GM19240 (cell line): Measurements from ENCODE around the gene PAGR1.
"Not testable (repeated sequence)": the region's sequence is repeated elsewhere in the genome, so short reads cannot be mapped to it uniquely, and the experiment has no call there.

Experiments used
- DNase-seq: peaks from one replicate; pipeline ENCODE4 v3.0.0; 2011; ENCODE audit warnings: low spot score; ENCODE audit not compliant: insufficient read length

The PAGR1 gene

GRCh38 chr16:29791845-29792807, 23.8 kb upstream of the PAGR1 start:
- DNase-seq, result no peak

- DNase-seq, result not testable (repeated sequence)
Observed at GRCh38 chr16:29793153-29793552, 22.8 kb upstream of the PAGR1 start.

DNA sequence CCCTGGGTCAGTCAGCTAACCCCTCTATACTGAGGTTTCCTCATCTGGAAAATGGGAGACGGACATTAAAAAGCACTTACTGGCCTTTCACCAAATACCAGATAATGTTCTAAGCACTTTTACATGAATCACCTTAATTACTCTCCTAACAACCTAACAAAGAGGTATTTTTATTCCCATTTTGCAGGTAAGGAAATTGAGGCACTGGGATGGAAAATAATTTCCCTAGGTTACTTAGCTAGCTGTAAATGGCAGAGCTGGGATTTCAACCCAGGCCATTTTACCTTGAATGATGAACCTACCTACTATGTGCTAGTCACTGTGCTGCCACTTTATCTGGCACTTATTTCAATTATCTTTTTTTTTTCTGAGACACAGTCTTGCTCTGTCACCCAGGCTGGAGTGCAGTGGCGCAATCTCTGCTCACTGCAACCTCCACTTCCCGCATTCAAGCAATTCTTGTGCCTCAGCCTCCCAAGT, 21.7 kb upstream of the PAGR1 start:
- DNase-seq, result no peak

- DNase-seq, result no peak
Observed at GRCh38 chr16:29802416-29802935, 13.5 kb upstream of the PAGR1 start.

DNA sequence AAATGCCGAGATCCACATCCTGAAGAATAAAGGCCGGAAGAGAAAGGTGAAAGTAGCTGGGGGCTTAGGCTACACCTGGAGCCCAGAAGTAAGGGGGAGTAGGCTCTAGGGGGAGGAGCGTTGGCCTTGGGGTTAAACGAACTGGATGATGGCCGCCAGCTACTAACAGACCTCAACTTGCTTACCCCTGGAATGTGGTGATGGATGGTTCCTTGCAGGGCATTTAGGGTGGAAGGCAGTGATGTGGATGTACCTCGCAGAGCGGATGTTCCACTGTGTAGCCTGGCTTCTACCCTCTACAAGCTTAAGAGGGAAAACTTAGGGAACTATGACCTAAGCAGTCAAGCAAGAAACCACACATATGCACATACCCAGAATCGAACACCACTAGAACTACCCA, 11.9 kb upstream of the PAGR1 start:
- DNase-seq, result no peak

DNA sequence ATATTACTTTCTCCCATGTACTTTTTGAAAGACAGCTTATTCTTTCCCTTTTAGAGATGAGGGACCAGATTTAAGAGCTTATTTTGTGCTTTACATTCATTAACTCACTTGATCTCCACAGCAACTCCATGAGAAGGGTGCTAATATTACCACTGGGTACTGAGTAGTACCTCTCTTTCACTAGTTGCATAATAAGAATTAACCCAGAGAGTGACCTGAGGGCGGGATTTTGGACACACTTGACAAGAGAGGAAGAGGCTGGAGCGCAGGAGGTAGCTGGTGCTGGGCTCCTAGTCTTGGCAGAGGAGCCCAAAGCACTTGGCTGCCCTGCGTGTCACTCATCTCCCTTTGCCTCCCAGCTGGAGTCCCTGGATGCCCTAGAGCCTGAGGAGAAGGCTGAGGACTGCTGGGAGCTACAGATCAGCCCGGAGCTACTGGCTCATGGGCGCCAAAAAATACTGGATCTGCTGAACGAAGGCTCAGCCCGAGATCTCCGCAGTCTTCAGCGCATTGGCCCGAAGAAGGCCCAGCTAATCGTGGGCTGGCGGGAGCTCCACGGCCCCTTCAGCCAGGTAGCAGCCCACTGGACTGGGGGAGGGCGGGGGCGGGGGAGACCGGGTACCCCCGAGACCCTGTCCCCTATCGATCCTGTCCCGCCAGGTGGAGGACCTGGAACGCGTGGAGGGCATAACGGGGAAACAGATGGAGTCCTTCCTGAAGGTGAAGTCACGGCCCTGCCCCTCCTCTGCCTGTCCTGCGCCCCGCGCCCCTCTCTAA, 11.3 kb upstream of the PAGR1 start:
- DNase-seq, result no peak

GRCh38 chr16:29805232-29806098, 10.5 kb upstream of the PAGR1 start:
- DNase-seq, result peak; percentile 88

GRCh38 chr16:29806099-29806579, 9.8 kb upstream of the PAGR1 start, which contains the start of gene MAZ:
Gene MAZ, plus strand, starts transcription at chr16:29806529. Its CDS starts 173 bp downstream, at chr16:29806702.
- DNase-seq, result no peak

- DNase-seq, result no peak
Observed at GRCh38 chr16:29806641-29807425, 9.1 kb upstream of the PAGR1 start.

GRCh38 chr16:29807426-29808218, 8.3 kb upstream of the PAGR1 start:
- no peak for DNase-seq

- DNase-seq, result no peak
Observed at GRCh38 chr16:29808219-29808900, 7.6 kb upstream of the PAGR1 start.

- no peak for DNase-seq
Observed at GRCh38 chr16:29809031-29809747, 6.8 kb upstream of the PAGR1 start.

DNA sequence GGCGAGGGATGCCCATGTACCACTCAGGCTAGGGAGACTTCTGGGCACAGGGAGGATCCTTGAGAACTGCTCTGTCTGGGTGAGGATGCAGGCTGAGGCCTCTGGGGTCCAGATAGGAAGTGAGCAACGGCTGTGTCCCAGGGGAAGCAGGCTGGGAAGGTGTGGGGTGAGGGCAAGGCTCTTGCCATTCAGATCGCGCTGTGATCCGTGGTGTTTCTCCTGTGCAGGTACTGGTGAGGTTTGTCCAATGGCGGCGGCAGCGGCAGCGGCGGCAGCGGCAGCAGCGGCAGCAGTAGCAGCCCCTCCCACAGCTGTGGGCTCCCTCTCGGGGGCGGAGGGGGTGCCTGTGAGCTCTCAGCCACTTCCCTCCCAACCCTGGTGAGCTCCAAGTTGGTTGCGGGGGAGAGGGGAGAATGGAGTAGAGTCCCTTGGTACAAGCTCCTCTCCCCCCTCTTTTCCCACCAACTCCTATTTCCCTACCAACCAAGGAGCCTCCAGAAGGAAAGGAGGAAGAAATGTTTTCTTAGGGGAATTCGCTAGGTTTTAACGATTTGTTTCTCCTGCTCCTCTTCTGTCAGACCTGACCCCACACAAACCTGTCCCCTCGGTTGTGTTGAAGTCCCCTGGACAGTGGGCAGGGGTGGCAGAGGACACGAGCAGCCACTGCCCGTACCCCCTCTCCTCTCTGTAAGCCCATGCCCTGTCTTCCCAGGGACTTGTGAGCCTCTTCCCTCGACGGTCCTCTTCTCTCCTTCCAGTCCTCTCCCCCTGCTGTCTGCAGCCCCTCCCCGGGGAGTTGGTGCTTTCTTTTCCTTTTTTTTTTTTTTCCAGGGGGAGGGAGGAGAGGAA, 5.9 kb upstream of the PAGR1 start:
- DNase-seq, result no peak

DNA sequence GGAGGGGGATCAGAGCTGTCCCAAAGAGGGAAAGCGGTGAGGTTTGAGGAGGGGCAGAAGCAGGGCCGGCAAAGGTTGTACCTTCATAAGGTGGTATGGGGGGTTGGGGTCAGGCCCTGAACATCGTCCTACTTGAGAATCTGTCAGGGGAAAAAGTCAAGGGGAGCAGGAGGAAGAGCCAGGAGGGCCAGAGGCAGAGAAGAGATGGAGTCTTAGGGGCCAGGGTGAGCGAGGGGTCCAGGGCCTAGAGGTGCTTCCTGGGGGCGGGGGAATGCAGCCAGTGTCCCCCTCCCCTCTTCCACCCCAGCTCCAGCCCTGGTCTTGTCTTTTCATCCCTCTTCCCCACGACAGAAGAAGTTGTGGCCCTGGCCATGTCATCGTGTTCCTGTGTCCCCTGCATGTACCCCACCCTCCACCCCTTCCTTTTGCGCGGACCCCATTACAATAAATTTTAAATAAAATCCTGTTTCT, 5.2 kb upstream of the PAGR1 start:
- no peak for DNase-seq

GRCh38 chr16:29811170-29811895, 4.6 kb upstream of the PAGR1 start:
- DNase-seq, result no peak
